HepG2 (cell line): ENCODE results near the gene CLPX.

Experiments used
- CREB1 ChIP-seq, 2 experiments: fragments of 450-650 bp in 1 of 2; IDR thresholded peaks; 2 replicates each; pipeline ENCODE4 v1.6.1; 2016 to 2017; ENCODE audit warnings: control low read depth in 1 of 2, mild to moderate bottlenecking in 1 of 2, missing compliant biosample characterization in 1 of 2, missing genetic modification characterization in 1 of 2
- EZH2 ChIP-seq: conservative IDR thresholded peaks from 2 replicates; pipeline ENCODE4 v1.6.1; 2012; ENCODE audit warnings: mild to moderate bottlenecking, low read depth, low read length, moderate library complexity
- KDM2A ChIP-seq: sonication (generic); formaldehyde crosslinking; IDR thresholded peaks from 2 replicates; pipeline ENCODE4 v1.4.0; 2020; ENCODE audit warnings: low read depth, missing genetic modification reagents, borderline replicate concordance
- MAX ChIP-seq: IDR thresholded peaks from 2 replicates; pipeline ENCODE4 v1.6.1; 2012; ENCODE audit warnings: inconsistent platforms
- MYC ChIP-seq: sonication (generic); formaldehyde crosslinking; IDR thresholded peaks from 2 replicates; pipeline ENCODE4 v1.9.0; 2021; ENCODE audit warnings: missing genetic modification reagents, borderline replicate concordance
- POLR2A ChIP-seq, 2 experiments: IDR thresholded peaks; 2 replicates each; pipeline ENCODE4 v1.6.1; 2011; ENCODE audit warnings: low read depth in 2 of 2, low read length in 2 of 2, mild to moderate bottlenecking in 1 of 2, moderate library complexity in 1 of 2; ENCODE audit not compliant: insufficient read depth in 1 of 2
- SMARCC2 ChIP-seq: fragments of 450-650 bp; IDR thresholded peaks from 2 replicates; pipeline ENCODE4 v1.6.1; 2017; ENCODE audit warnings: antibody characterized with exemption, mild to moderate bottlenecking
- ZNF136 ChIP-seq: sonication (generic); formaldehyde crosslinking; IDR thresholded peaks from 2 replicates; pipeline ENCODE4 v1.8.1; 2022; ENCODE audit warnings: low read depth, mild to moderate bottlenecking, moderate library complexity, missing genetic modification reagents
- ZNF761 ChIP-seq: sonication (generic); formaldehyde crosslinking; conservative IDR thresholded peaks from 2 replicates; pipeline ENCODE4 v1.4.0; 2020; ENCODE audit warnings: mild to moderate bottlenecking, missing genetic modification reagents
- ZNF766 ChIP-seq: sonication (generic); formaldehyde crosslinking; IDR thresholded peaks from 2 replicates; pipeline ENCODE4 v1.5.0; 2020; ENCODE audit warnings: missing genetic modification reagents, borderline replicate concordance
- TF ChIP-seq, protein P1 (sequence below): sonication (generic); formaldehyde crosslinking; IDR thresholded peaks from 2 replicates; pipeline ENCODE4; 2020; ENCODE audit warnings: missing genetic modification reagents, mild to moderate bottlenecking, borderline replicate concordance
- TF ChIP-seq, protein P2 (sequence below): sonication (generic); formaldehyde crosslinking; IDR thresholded peaks from 2 replicates; pipeline ENCODE4 v1.4.0; 2020; ENCODE audit warnings: missing genetic modification reagents

- no peak for TF ChIP-seq ZNF136 (CRISPR knock-in tag)
- no peak for TF ChIP-seq ZNF766 (CRISPR knock-in tag)
- TF ChIP-seq, protein P1, sequence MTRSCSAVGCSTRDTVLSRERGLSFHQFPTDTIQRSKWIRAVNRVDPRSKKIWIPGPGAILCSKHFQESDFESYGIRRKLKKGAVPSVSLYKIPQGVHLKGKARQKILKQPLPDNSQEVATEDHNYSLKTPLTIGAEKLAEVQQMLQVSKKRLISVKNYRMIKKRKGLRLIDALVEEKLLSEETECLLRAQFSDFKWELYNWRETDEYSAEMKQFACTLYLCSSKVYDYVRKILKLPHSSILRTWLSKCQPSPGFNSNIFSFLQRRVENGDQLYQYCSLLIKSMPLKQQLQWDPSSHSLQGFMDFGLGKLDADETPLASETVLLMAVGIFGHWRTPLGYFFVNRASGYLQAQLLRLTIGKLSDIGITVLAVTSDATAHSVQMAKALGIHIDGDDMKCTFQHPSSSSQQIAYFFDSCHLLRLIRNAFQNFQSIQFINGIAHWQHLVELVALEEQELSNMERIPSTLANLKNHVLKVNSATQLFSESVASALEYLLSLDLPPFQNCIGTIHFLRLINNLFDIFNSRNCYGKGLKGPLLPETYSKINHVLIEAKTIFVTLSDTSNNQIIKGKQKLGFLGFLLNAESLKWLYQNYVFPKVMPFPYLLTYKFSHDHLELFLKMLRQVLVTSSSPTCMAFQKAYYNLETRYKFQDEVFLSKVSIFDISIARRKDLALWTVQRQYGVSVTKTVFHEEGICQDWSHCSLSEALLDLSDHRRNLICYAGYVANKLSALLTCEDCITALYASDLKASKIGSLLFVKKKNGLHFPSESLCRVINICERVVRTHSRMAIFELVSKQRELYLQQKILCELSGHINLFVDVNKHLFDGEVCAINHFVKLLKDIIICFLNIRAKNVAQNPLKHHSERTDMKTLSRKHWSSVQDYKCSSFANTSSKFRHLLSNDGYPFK (CRISPR knock-in tag) = no peak
- TF ChIP-seq MAX = no peak
- no peak for TF ChIP-seq EZH2
- no peak for TF ChIP-seq MYC (CRISPR knock-in tag)
- TF ChIP-seq CREB1 (IDR thresholded peaks at IDR 0.05) = no peak
- TF ChIP-seq CREB1 (CRISPR knock-in tag; IDR thresholded peaks at IDR 0.05) = no peak
- no peak for TF ChIP-seq SMARCC2
- TF ChIP-seq KDM2A = no peak
- no peak for TF ChIP-seq POLR2A (IDR thresholded peaks at IDR 0.05; ENCODE audit: insufficient read depth in 1 of 2, low read depth in 2 of 2, low read length in 2 of 2)
- TF ChIP-seq, protein P2, sequence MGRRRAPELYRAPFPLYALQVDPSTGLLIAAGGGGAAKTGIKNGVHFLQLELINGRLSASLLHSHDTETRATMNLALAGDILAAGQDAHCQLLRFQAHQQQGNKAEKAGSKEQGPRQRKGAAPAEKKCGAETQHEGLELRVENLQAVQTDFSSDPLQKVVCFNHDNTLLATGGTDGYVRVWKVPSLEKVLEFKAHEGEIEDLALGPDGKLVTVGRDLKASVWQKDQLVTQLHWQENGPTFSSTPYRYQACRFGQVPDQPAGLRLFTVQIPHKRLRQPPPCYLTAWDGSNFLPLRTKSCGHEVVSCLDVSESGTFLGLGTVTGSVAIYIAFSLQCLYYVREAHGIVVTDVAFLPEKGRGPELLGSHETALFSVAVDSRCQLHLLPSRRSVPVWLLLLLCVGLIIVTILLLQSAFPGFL (CRISPR knock-in tag) = no peak
- TF ChIP-seq ZNF761 = no peak
Observed at GRCh38 chr15:65172531-65172930, 12.6 kb downstream of the CLPX start.
